Measurements from ENCODE around the gene PHF21A.
A peak's percentile ranks its signal among the peaks of the same experiment; 100 is the strongest.
"Not testable (repeated sequence)": the region's sequence is repeated elsewhere in the genome, so short reads cannot be mapped to it uniquely, and the experiment has no call there.

The PHF21A gene

GRCh38 chr11:46122945-46123715, 1.9 kb upstream of the PHF21A start:
- DNase-seq, result no peak
- in situ Hi-C loops (cut with HindIII; ENCODE audit: low pct_ligation_motif_present, low pct_unique_long_range_greater_than_20kb, low sequenced_read_pairs), result no loop called here

GRCh38 chr11:46121724-46122477, 647 bp upstream of the PHF21A start:
- in situ Hi-C loops (cut with HindIII; ENCODE audit: low pct_ligation_motif_present, low pct_unique_long_range_greater_than_20kb, low sequenced_read_pairs), result no loop called here
- peak; percentile 92 for DNase-seq

GRCh38 chr11:46120346-46121300, 631 bp downstream of the PHF21A start:
- in situ Hi-C loops (cut with HindIII; ENCODE audit: low pct_ligation_motif_present, low pct_unique_long_range_greater_than_20kb, low sequenced_read_pairs), result no loop called here
- DNase-seq, result peak; percentile 65

DNA sequence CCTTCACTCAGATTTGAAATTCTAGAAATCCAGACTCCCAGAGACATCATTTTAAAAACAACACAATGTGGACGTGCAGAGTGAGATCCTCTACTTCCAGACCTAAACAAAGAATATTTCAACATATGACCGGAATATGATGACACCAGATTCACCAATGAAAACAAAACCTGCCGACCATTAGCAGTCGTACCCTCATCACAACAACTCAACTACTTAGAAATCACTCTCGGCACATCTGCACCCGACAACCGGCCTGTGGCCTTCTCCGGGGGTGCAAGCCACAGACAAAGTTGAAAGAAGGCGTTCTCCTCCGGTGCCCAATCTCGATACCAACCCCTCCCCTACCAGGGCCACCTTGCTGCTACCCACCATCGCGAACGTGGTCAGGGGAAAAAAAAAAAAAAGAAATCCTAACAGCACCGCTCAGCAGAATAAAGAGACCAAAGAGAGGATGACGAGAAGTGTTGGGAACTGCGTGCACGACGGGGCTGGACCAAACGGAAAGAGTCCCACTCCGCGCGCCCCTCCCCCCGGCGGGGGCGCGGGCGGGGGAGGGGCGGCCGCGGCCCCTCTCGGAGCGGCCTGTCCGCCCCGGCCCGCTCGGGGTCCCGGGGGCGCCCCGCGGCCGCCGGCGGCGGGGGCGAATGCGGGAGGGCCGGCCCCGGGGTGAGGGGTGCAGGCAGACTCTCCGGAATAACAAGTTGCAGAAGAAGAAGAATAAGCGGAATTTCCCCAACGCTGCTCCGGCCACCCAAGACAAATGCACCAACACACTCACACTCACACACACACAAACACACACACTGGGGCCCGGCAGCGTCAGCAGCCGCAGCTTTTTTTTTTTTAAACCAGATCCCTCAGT, 1.7 kb downstream of the PHF21A start:
- DNase-seq, result peak; percentile 50
- in situ Hi-C loops (cut with HindIII; ENCODE audit: low pct_ligation_motif_present, low pct_unique_long_range_greater_than_20kb, low sequenced_read_pairs), result no loop called here

- in situ Hi-C loops (cut with HindIII; ENCODE audit: low pct_ligation_motif_present, low pct_unique_long_range_greater_than_20kb, low sequenced_read_pairs), result no loop called here
- no peak for DNase-seq
Measured at GRCh38 chr11:46118702-46119351, 2.4 kb downstream of the PHF21A start.

- peak; percentile 23 for DNase-seq
- in situ Hi-C loops (cut with HindIII; ENCODE audit: low pct_ligation_motif_present, low pct_unique_long_range_greater_than_20kb, low sequenced_read_pairs), result no loop called here
Measured at GRCh38 chr11:46117842-46118241, 3.4 kb downstream of the PHF21A start.

DNA sequence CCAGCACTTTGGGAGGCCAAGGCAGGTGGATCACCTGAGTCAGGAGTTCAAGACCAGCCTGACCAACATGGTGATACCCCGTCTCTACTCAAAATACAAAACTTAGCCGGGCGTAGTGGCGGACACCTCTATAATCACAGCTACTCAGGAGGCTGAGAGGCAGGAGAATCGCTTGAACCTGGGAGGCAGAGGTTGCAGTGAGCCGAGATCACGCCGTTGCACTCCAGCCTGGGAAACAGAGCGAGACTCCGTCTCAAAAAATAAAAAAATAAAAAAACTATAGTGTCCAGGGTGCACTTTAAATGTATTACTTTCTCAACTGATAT, 4.6 kb downstream of the PHF21A start:
- in situ Hi-C loops (cut with HindIII; ENCODE audit: low pct_ligation_motif_present, low pct_unique_long_range_greater_than_20kb, low sequenced_read_pairs); DNase-seq: not testable (repeated sequence)

DNA sequence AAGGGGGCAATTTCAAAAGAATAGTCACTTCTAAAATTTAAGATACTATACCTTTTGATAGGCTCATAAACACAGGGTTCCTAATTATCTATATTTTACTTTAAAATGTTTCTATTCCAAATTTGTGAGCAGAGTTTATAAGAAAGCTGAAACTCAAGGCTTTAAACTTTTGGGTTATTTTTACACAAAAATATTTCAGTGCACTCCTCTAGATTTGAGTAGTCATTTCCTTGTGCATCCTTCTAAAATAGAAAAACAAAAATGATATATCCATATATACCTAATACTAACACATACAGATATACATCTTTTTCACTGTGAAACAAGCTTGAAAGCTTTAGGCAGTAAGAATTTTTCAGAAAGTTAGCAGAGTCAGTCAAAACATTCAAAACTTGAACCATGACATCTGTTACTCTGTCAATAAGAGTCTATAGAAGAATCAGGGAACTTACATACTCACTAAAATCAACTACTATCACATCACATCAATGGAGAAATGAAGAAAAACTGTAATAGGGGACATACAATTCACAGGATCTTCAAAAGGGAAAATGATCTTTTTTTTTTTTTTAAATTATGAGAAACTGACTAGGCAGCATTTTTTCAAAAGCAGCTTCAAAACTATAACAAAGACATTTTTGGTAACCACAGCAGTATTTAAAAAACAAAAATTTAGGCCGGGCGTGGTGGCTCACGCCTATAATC, 5.1 kb downstream of the PHF21A start:
- no peak for DNase-seq
- in situ Hi-C loops (cut with HindIII; ENCODE audit: low pct_ligation_motif_present, low pct_unique_long_range_greater_than_20kb, low sequenced_read_pairs), result no loop called here

DNA sequence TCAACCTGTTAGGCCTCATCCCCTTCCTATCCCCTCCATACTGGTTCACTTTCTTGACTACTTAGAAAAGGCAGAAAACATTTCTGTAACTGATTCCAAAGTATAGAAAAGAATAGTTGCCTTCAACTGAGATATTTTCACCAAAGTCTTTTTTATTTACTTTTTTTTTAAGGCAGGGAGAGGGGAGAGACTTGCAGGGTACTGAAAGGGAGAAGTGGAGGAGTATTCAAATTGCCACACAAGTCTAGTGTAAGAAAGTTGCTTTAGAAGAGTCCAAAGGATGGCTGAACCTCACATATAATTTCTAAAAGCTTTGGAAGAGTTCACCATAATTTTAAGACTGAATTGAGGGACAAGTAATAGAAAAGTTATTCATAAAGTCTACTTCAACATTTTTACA, 6.3 kb downstream of the PHF21A start:
- DNase-seq, result no peak
- in situ Hi-C loops (cut with HindIII; ENCODE audit: low pct_ligation_motif_present, low pct_unique_long_range_greater_than_20kb, low sequenced_read_pairs), result no loop called here

GRCh38 chr11:46114378-46114777, 6.9 kb downstream of the PHF21A start:
- in situ Hi-C loops (cut with HindIII; ENCODE audit: low pct_ligation_motif_present, low pct_unique_long_range_greater_than_20kb, low sequenced_read_pairs), result no loop called here
- no peak for DNase-seq

GRCh38 chr11:46112961-46113607, 8.2 kb downstream of the PHF21A start:
- in situ Hi-C loops (cut with HindIII; ENCODE audit: low pct_ligation_motif_present, low pct_unique_long_range_greater_than_20kb, low sequenced_read_pairs), result no loop called here
- DNase-seq, result peak; percentile 75

DNA sequence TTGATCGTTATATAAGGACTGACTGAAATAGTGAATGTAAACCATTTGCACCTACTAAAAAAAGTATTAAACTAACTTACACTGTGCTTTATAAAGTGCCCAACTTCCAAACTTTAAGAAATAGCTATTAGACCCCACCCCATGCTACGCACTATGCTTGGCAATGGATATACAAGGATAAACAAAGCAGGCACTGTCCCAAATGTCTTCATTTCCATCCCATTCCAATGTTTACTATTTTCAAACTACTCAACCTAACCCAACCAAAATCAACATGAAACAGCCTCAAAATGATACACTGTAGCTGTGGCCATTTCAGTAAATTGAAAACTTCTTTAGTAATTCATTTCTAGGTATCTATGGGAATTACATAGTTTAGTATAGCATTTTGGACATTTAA, 12.5 kb downstream of the PHF21A start:
- in situ Hi-C loops (cut with HindIII; ENCODE audit: low pct_ligation_motif_present, low pct_unique_long_range_greater_than_20kb, low sequenced_read_pairs), result no loop called here
- DNase-seq, result no peak

- in situ Hi-C loops (cut with HindIII; ENCODE audit: low pct_ligation_motif_present, low pct_unique_long_range_greater_than_20kb, low sequenced_read_pairs), result no loop called here
- no peak for DNase-seq
Measured at GRCh38 chr11:46107780-46108179, 13.5 kb downstream of the PHF21A start.

DNA sequence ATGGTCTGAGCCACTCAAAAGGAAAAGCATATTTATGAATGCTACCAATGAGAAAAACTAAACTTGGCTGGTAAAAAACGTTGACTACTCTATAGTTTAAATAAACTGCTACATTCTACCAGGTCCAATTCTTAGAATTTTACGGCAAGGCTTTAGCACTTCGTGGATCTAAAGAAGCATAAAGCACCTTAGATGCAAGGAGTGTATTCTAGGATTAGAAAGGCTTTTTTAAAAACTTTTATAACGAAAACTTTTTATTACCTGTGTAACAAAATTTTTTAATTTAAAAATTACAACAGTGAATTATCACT, 13.9 kb downstream of the PHF21A start:
- DNase-seq, result no peak
- in situ Hi-C loops (cut with HindIII; ENCODE audit: low pct_ligation_motif_present, low pct_unique_long_range_greater_than_20kb, low sequenced_read_pairs), result no loop called here

- in situ Hi-C loops (cut with HindIII; ENCODE audit: low pct_ligation_motif_present, low pct_unique_long_range_greater_than_20kb, low sequenced_read_pairs), result no loop called here
- DNase-seq, result no peak
Measured at GRCh38 chr11:46106530-46107407, 14.5 kb downstream of the PHF21A start.

GRCh38 chr11:46105926-46106325, 15.3 kb downstream of the PHF21A start:
- DNase-seq, result no peak
- in situ Hi-C loops (cut with HindIII; ENCODE audit: low pct_ligation_motif_present, low pct_unique_long_range_greater_than_20kb, low sequenced_read_pairs), result no loop called here
